Keratinocyte (primary cell): ENCODE results near the gene STX8.

ENCODE experiments used
- EZH2 ChIP-seq: IDR thresholded peaks from one replicate; pipeline ENCODE4 v1.6.1; 2012; ENCODE audit warnings: inconsistent platforms, mild to moderate bottlenecking, low read length, moderate library complexity
- TF ChIP-seq, protein P1 (sequence below), 3 experiments: IDR thresholded peaks in 1 of 3; conservative IDR thresholded peaks in 1 of 3; optimal IDR thresholded peaks in 1 of 3; 2 replicates in 2 of 3; 3 replicates in 1 of 3; pipeline versions ENCODE3 to v1.5.1; 2011; ENCODE audit warnings: low read length in 3 of 3, mild to moderate bottlenecking in 3 of 3, moderate library complexity in 2 of 3, control low read depth in 1 of 3, inconsistent platforms in 1 of 3; ENCODE audit not compliant: insufficient read depth in 2 of 3; ENCODE audit errors: extremely low read depth in 1 of 3

DNA sequence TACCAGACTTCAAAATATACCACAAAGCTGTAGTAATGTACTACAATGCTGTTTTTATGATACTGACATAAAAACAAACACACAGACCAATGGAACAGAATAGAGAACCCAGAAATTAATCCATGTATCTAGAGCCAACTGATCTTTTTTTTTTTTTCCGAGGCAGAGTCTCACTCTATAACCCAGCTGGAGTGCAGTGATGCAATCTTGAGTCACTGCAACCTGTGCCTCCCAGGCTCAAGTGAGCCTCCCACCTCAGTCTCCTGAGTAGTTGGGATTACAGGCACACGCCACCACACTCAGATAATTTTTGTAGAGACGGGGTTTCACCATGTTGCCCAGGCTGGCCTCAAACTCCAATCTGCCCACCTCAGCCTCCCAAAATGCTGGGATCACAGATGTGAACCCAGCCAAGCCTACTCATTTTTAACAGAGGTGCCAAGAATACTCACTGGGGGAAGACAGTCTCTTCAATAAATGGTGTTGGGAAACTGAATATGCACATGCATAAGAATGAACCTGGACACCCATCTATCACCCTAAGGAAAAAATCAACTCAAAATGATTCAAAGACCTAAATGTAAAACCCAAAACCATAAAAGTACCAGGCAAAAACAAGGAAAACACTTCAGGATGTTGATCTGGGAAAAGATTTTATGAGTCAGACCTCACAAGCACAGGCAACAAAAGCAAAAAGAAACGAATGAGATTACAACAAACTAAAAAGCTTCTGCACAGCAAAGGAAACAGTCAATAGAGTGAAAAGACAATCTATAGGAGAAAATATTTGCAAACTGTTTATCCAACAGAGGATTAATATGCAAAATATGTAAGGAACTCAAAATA is 63.1 kb downstream of the STX8 start:
- TF ChIP-seq EZH2: no peak
- TF ChIP-seq, protein P1, sequence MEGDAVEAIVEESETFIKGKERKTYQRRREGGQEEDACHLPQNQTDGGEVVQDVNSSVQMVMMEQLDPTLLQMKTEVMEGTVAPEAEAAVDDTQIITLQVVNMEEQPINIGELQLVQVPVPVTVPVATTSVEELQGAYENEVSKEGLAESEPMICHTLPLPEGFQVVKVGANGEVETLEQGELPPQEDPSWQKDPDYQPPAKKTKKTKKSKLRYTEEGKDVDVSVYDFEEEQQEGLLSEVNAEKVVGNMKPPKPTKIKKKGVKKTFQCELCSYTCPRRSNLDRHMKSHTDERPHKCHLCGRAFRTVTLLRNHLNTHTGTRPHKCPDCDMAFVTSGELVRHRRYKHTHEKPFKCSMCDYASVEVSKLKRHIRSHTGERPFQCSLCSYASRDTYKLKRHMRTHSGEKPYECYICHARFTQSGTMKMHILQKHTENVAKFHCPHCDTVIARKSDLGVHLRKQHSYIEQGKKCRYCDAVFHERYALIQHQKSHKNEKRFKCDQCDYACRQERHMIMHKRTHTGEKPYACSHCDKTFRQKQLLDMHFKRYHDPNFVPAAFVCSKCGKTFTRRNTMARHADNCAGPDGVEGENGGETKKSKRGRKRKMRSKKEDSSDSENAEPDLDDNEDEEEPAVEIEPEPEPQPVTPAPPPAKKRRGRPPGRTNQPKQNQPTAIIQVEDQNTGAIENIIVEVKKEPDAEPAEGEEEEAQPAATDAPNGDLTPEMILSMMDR (optimal IDR thresholded peaks at IDR 0.05 in 1 of 3, IDR thresholded peaks at IDR 0.05 in 1 of 3, conservative IDR thresholded peaks at IDR 0.05 in 1 of 3; ENCODE audit: extremely low read depth in 1 of 3, insufficient read depth in 2 of 3, low read length in 3 of 3): no peak
